ENCODE measurements around the gene RHPN2. TPM values are rescaled to one million over a fixed set of nuclear protein-coding genes. Genes with fewer than 3 reads are reported as not detected.
A peak's percentile ranks its signal among the peaks of the same experiment; 100 is the strongest.
"Not testable (repeated sequence)": the region's sequence is repeated elsewhere in the genome, so short reads cannot be mapped to it uniquely, and the experiment has no call there.

Gene RHPN2
- total and polyA plus RNA-seq, 2 donors from 2014 or later = 13.5 to 50.3 TPM

DNA sequence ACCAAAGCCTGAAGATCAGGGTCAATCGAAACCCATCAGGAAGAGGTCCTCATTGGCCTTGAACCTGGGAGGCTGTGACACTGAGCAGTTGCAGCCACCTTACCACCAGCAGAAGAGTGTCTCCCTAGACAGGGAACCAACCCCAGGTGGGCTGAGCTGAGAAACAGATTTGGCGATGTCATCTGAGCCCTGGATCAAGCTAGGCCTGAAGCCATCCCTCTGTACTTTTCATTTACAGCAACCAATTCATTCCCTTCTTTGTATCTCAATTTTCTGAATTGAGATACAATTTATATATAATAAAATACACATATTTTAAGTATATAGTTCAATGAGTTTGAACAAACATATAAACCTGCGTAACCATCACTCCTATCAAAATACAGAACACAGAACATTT lies 14.6 kb downstream of the RHPN2 start:
- peaks cover 0 to 13% (median 0%) of the 10 kb centered on the region in 3 donors for H3K4me1 ChIP-seq (ENCODE audit: control insufficient read depth in 2 of 3, insufficient read depth in 2 of 3, low read depth in 1 of 3, low read length in 3 of 3)
- H3K27me3 ChIP-seq (ENCODE audit: control insufficient read depth, insufficient read depth, low read length) = no peaks in the 10 kb centered on the region
- TF ChIP-seq, protein P1, sequence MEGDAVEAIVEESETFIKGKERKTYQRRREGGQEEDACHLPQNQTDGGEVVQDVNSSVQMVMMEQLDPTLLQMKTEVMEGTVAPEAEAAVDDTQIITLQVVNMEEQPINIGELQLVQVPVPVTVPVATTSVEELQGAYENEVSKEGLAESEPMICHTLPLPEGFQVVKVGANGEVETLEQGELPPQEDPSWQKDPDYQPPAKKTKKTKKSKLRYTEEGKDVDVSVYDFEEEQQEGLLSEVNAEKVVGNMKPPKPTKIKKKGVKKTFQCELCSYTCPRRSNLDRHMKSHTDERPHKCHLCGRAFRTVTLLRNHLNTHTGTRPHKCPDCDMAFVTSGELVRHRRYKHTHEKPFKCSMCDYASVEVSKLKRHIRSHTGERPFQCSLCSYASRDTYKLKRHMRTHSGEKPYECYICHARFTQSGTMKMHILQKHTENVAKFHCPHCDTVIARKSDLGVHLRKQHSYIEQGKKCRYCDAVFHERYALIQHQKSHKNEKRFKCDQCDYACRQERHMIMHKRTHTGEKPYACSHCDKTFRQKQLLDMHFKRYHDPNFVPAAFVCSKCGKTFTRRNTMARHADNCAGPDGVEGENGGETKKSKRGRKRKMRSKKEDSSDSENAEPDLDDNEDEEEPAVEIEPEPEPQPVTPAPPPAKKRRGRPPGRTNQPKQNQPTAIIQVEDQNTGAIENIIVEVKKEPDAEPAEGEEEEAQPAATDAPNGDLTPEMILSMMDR (IDR thresholded peaks at IDR 0.05; ENCODE audit: borderline replicate concordance, extremely low read depth, insufficient read depth) = no peak
- no peak overlapping the region for H3K27ac ChIP-seq (ENCODE audit: low read depth in 2 of 2, low read length in 2 of 2)
- H3K36me3 ChIP-seq (ENCODE audit: control insufficient read depth in 2 of 3, insufficient read depth in 3 of 3, low read length in 3 of 3) = no peaks in the 10 kb centered on the region
- intact Hi-C loops (cut with DNase I) = no loop called here
- FAIRE-seq (no peak), DNase-seq (no peak)
- H3K9ac ChIP-seq (ENCODE audit: low read length in 3 of 3) = no peak overlapping the region
- H3K4me3 ChIP-seq (ENCODE audit: low read length in 3 of 3) = no peak overlapping the region
- no peaks in the 10 kb centered on the region for H3K9me3 ChIP-seq (ENCODE audit: control insufficient read depth in 2 of 3, insufficient read depth in 1 of 3, low read length in 3 of 3)

DNA sequence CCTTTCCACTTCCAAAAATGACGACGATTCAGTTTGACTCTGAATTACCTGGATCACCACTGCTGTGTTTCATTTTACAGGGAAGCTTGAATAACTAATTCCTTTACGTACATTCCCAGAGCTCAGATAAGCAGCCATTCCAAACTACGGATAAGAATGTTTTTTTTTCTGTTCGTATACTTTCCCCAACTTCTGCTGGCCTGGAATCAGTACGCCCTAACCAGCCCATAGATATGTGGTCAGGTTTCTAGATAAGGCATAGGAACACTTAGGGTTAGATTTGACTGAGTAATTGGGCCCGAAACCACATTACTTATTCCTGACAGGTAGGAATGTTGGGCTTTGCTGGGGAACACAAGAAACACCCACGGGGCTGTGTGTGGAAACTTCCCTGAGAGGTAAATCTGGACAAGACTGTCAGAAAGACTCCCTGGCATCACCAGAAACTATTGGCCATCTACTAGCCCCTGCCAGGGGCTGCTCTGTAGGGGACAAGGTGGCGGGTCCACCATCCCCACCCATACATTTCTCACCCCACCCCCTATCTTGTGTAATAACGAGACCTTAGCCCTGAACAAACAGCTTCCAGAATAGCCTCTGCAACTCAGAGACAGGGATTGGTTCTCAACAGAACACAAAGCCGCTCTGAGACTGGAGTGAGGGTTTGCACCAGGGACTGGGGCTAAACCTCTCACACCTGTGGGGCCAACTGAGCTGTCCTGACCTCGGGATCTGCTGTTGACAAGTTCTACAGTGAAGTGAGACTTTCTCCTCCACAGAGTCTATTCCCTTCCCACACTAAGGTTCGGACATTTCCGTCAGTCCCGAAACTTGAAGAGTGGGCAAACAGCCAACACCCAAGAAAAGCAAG lies 15.6 kb downstream of the RHPN2 start:
- Histone ChIP-seq H3K27ac (ENCODE audit: low read depth in 2 of 2, low read length in 2 of 2) (peak overlapping the region; percentile 34 to 65), H3K9ac (ENCODE audit: low read length in 3 of 3) (peak overlapping the region in 1 of 3 donors; percentile 19), H3K36me3 (ENCODE audit: control insufficient read depth in 2 of 3, insufficient read depth in 3 of 3, low read length in 3 of 3) (no peaks in the 10 kb centered on the region), H3K27me3 (ENCODE audit: control insufficient read depth, insufficient read depth, low read length) (no peaks in the 10 kb centered on the region), H3K9me3 (ENCODE audit: control insufficient read depth in 2 of 3, insufficient read depth in 1 of 3, low read length in 3 of 3) (no peaks in the 10 kb centered on the region), H3K4me3 (ENCODE audit: low read length in 3 of 3) (peak overlapping the region in 1 of 3 donors; percentile 29), H3K4me1 (ENCODE audit: control insufficient read depth in 2 of 3, insufficient read depth in 2 of 3, low read depth in 1 of 3, low read length in 3 of 3) (peaks cover 0 to 13% (median 0%) of the 10 kb centered on the region in 3 donors)
- intact Hi-C loops (cut with DNase I) = no loop called here
- FAIRE-seq (no peak), DNase-seq (peak in 1 of 5 donors; percentile 29)
- TF ChIP-seq, protein P1 (IDR thresholded peaks at IDR 0.05; ENCODE audit: borderline replicate concordance, extremely low read depth, insufficient read depth) = no peak

GRCh38 chr19:33047422-33047821 lies 17.3 kb downstream of the RHPN2 start:
- no peak for FAIRE-seq
- Histone ChIP-seq H3K9ac (ENCODE audit: low read length in 3 of 3) (no peak overlapping the region), H3K4me1 (ENCODE audit: control insufficient read depth in 2 of 3, insufficient read depth in 2 of 3, low read depth in 1 of 3, low read length in 3 of 3) (peaks cover 0 to 17% (median 2%) of the 10 kb centered on the region in 3 donors), H3K36me3 (ENCODE audit: control insufficient read depth in 2 of 3, insufficient read depth in 3 of 3, low read length in 3 of 3) (no peaks in the 10 kb centered on the region), H3K27ac (ENCODE audit: low read depth in 2 of 2, low read length in 2 of 2) (no peak overlapping the region), H3K27me3 (ENCODE audit: control insufficient read depth, insufficient read depth, low read length) (no peaks in the 10 kb centered on the region), H3K4me3 (ENCODE audit: low read length in 3 of 3) (no peak overlapping the region), H3K9me3 (ENCODE audit: control insufficient read depth in 2 of 3, insufficient read depth in 1 of 3, low read length in 3 of 3) (no peaks in the 10 kb centered on the region)
- intact Hi-C loops (cut with DNase I) = no loop called here
- no peak for DNase-seq
- TF ChIP-seq, protein P1 (IDR thresholded peaks at IDR 0.05; ENCODE audit: borderline replicate concordance, extremely low read depth, insufficient read depth) = no peak

DNA sequence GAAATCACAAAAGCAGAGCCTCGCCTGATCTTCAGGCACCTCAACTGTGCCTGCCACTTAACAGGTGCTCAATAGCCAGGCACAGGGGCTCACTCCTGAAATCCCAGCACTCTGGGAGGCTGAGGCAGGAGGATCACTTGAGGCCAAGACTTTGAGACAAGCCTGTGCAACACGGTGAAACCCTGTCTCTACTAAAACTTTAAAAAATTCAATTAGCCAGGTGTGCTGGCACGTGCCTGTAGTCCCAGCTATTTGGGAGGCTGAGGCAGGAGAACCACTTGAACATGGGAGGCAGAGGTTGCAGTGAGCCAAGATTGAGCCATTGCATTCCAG lies 22.9 kb downstream of the RHPN2 start:
- H3K9me3 ChIP-seq (ENCODE audit: control insufficient read depth in 2 of 3, insufficient read depth in 1 of 3, low read length in 3 of 3); intact Hi-C loops (cut with DNase I); DNase-seq; H3K36me3 ChIP-seq (ENCODE audit: control insufficient read depth in 2 of 3, insufficient read depth in 3 of 3, low read length in 3 of 3); FAIRE-seq; H3K4me3 ChIP-seq (ENCODE audit: low read length in 3 of 3); H3K27me3 ChIP-seq (ENCODE audit: control insufficient read depth, insufficient read depth, low read length): not testable (repeated sequence)
- Histone ChIP-seq H3K27ac (ENCODE audit: low read depth in 2 of 2, low read length in 2 of 2) (peak overlapping the region; percentile 93 to 95), H3K9ac (ENCODE audit: low read length in 3 of 3) (peak overlapping the region in 1 of 3 donors; percentile 52), H3K4me1 (ENCODE audit: control insufficient read depth in 2 of 3, insufficient read depth in 2 of 3, low read depth in 1 of 3, low read length in 3 of 3) (peaks cover 0 to 30% (median 22%) of the 10 kb centered on the region in 3 donors)
